Activated T-helper 17 cell treated with anti-CD3 and anti-CD28 coated beads, Interleukin-2, amount 50 U/mL, for 72 hours (primary cell): ENCODE results near the gene PRMT5. TPM values are rescaled to one million over a fixed set of nuclear protein-coding genes. Genes with fewer than 3 reads are reported as not detected.
"Not testable (repeated sequence)": the region's sequence is repeated elsewhere in the genome, so short reads cannot be mapped to it uniquely, and the experiment has no call there.

Experiments used
- ATAC-seq: fragments of 150-1000 bp; cut with Tn5 transposase; replicated peaks from 2 replicates; pipeline ENCODE4 v1.10.0; 2021; ENCODE audit warnings: mild to moderate bottlenecking, moderate library complexity
- H3K27ac Mint-ChIP-seq: one replicate; pipeline ENCODE4 v1.8.0; 2022; ENCODE audit warnings: mixed read lengths
- H3K27me3 Mint-ChIP-seq: one replicate; pipeline ENCODE4 v1.8.0; 2022; ENCODE audit warnings: mixed read lengths
- H3K36me3 Mint-ChIP-seq: one replicate; pipeline ENCODE4 v1.8.0; 2022; ENCODE audit warnings: low read depth, mild to moderate bottlenecking, mixed read lengths
- H3K4me1 Mint-ChIP-seq: one replicate; pipeline ENCODE4 v1.8.0; 2022; ENCODE audit warnings: mixed read lengths
- H3K4me3 Mint-ChIP-seq: one replicate; pipeline ENCODE4 v1.8.0; 2022; ENCODE audit warnings: mild to moderate bottlenecking, mixed read lengths
- H3K9me3 Mint-ChIP-seq: one replicate; pipeline ENCODE4 v1.8.0; 2022; ENCODE audit warnings: mixed read lengths
- total RNA-seq, 2 donors: library from RNA; stranded (reverse); gene quantifications; one replicate each; pipeline ENCODE4 v1.2.3, GENCODE V29; 2022

Gene PRMT5
- total RNA-seq, 2 donors from 2014 or later: 61.7 to 127 TPM

GRCh38 chr14:22955702-22956569, 26.8 kb upstream of the PRMT5 start:
- peaks cover 44% of the 10 kb centered on the region for H3K36me3 Mint-ChIP-seq
- peak overlapping the region; percentile 95 for H3K4me3 Mint-ChIP-seq
- H3K27ac Mint-ChIP-seq: peak overlapping the region; percentile 91
- H3K4me1 Mint-ChIP-seq: peaks cover 8% of the 10 kb centered on the region
- no peaks in the 10 kb centered on the region for H3K9me3 Mint-ChIP-seq
- no peak for ATAC-seq
- H3K27me3 Mint-ChIP-seq: no peaks in the 10 kb centered on the region

GRCh38 chr14:22952418-22952817, 23.2 kb upstream of the PRMT5 start:
- Mint-ChIP-seq H3K27ac (peak overlapping the region; percentile 25), H3K36me3 (peaks cover 79% of the 10 kb centered on the region), H3K27me3 (no peaks in the 10 kb centered on the region), H3K4me1 (peaks cover 8% of the 10 kb centered on the region), H3K4me3 (no peak overlapping the region), H3K9me3 (no peaks in the 10 kb centered on the region)
- ATAC-seq: no peak

GRCh38 chr14:22951795-22952194, 22.6 kb upstream of the PRMT5 start:
- not testable (repeated sequence) for H3K4me3 Mint-ChIP-seq, H3K9me3 Mint-ChIP-seq, H3K4me1 Mint-ChIP-seq, H3K27ac Mint-ChIP-seq, ATAC-seq, H3K27me3 Mint-ChIP-seq
- H3K36me3 Mint-ChIP-seq: peaks cover 85% of the 10 kb centered on the region

GRCh38 chr14:22945642-22946041, 16.5 kb upstream of the PRMT5 start:
- Mint-ChIP-seq H3K9me3 (no peaks in the 10 kb centered on the region), H3K27me3 (no peaks in the 10 kb centered on the region), H3K4me1 (no peaks in the 10 kb centered on the region), H3K4me3 (no peak overlapping the region), H3K36me3 (peaks cover 77% of the 10 kb centered on the region), H3K27ac (no peak overlapping the region)
- no peak for ATAC-seq

GRCh38 chr14:22939684-22940083, 10.5 kb upstream of the PRMT5 start:
- no peak overlapping the region for H3K4me3 Mint-ChIP-seq
- no peak overlapping the region for H3K27ac Mint-ChIP-seq
- H3K4me1 Mint-ChIP-seq: no peaks in the 10 kb centered on the region
- no peaks in the 10 kb centered on the region for H3K9me3 Mint-ChIP-seq
- no peaks in the 10 kb centered on the region for H3K27me3 Mint-ChIP-seq
- no peak for ATAC-seq
- peaks cover 27% of the 10 kb centered on the region for H3K36me3 Mint-ChIP-seq

GRCh38 chr14:22935156-22935555, 6.0 kb upstream of the PRMT5 start:
- Mint-ChIP-seq H3K36me3 (no peaks in the 10 kb centered on the region), H3K4me3 (no peak overlapping the region), H3K4me1 (peaks cover 13% of the 10 kb centered on the region), H3K9me3 (no peaks in the 10 kb centered on the region), H3K27ac (no peak overlapping the region), H3K27me3 (no peaks in the 10 kb centered on the region)
- no peak for ATAC-seq

GRCh38 chr14:22932146-22932545, 3.0 kb upstream of the PRMT5 start:
- Mint-ChIP-seq H3K4me1 (peaks cover 21% of the 10 kb centered on the region), H3K4me3 (peak overlapping the region; percentile 16), H3K27ac (no peak overlapping the region), H3K27me3 (no peaks in the 10 kb centered on the region), H3K36me3 (peaks cover 4% of the 10 kb centered on the region), H3K9me3 (no peaks in the 10 kb centered on the region)
- ATAC-seq: no peak

GRCh38 chr14:22929961-22930364, 787 bp upstream of the PRMT5 start:
- no peak overlapping the region for H3K4me3 Mint-ChIP-seq
- no peak overlapping the region for H3K27ac Mint-ChIP-seq

GRCh38 chr14:22928237-22929103, 706 bp downstream of the PRMT5 start:
- Mint-ChIP-seq H3K9me3 (no peaks in the 10 kb centered on the region), H3K36me3 (peaks cover 41% of the 10 kb centered on the region), H3K4me3 (no peak overlapping the region), H3K27ac (no peak overlapping the region), H3K4me1 (peaks cover 21% of the 10 kb centered on the region), H3K27me3 (no peaks in the 10 kb centered on the region)
- ATAC-seq: no peak

More at GRCh38 chr14:22929961-22930364, 787 bp upstream of the PRMT5 start:
- H3K36me3 Mint-ChIP-seq: peaks cover 26% of the 10 kb centered on the region
- ATAC-seq: no peak
- no peaks in the 10 kb centered on the region for H3K9me3 Mint-ChIP-seq
- H3K27me3 Mint-ChIP-seq: no peaks in the 10 kb centered on the region
- H3K4me1 Mint-ChIP-seq: peaks cover 25% of the 10 kb centered on the region

GRCh38 chr14:22926316-22926715, 2.9 kb downstream of the PRMT5 start:
- H3K4me1 Mint-ChIP-seq: peaks cover 18% of the 10 kb centered on the region
- no peaks in the 10 kb centered on the region for H3K9me3 Mint-ChIP-seq

GRCh38 chr14:22925513-22925912, 3.7 kb downstream of the PRMT5 start:
- no peak overlapping the region for H3K4me3 Mint-ChIP-seq
- peaks cover 69% of the 10 kb centered on the region for H3K36me3 Mint-ChIP-seq
- peaks cover 22% of the 10 kb centered on the region for H3K4me1 Mint-ChIP-seq
- ATAC-seq: no peak
- H3K27ac Mint-ChIP-seq: no peak overlapping the region
- no peaks in the 10 kb centered on the region for H3K9me3 Mint-ChIP-seq
- H3K27me3 Mint-ChIP-seq: no peaks in the 10 kb centered on the region

More at GRCh38 chr14:22926316-22926715, 2.9 kb downstream of the PRMT5 start:
- no peak overlapping the region for H3K27ac Mint-ChIP-seq
- ATAC-seq: no peak
- no peaks in the 10 kb centered on the region for H3K27me3 Mint-ChIP-seq
- no peak overlapping the region for H3K4me3 Mint-ChIP-seq
- H3K36me3 Mint-ChIP-seq: peaks cover 61% of the 10 kb centered on the region

GRCh38 chr14:22923746-22924145, 5.4 kb downstream of the PRMT5 start:
- H3K36me3 Mint-ChIP-seq: peaks cover 86% of the 10 kb centered on the region
- H3K4me3 Mint-ChIP-seq: no peak overlapping the region
- no peak overlapping the region for H3K27ac Mint-ChIP-seq
- no peaks in the 10 kb centered on the region for H3K27me3 Mint-ChIP-seq
- no peaks in the 10 kb centered on the region for H3K9me3 Mint-ChIP-seq
- no peak for ATAC-seq
- H3K4me1 Mint-ChIP-seq: peaks cover 27% of the 10 kb centered on the region

GRCh38 chr14:22922294-22922693, 6.9 kb downstream of the PRMT5 start:
- H3K27me3 Mint-ChIP-seq: no peaks in the 10 kb centered on the region
- H3K27ac Mint-ChIP-seq: peak overlapping the region; percentile 41
- no peak for ATAC-seq
- peaks cover 26% of the 10 kb centered on the region for H3K4me1 Mint-ChIP-seq
- no peaks in the 10 kb centered on the region for H3K9me3 Mint-ChIP-seq
- peaks cover 97% of the 10 kb centered on the region for H3K36me3 Mint-ChIP-seq
- H3K4me3 Mint-ChIP-seq: no peak overlapping the region

GRCh38 chr14:22920697-22921096, 8.5 kb downstream of the PRMT5 start:
- H3K36me3 Mint-ChIP-seq: peaks cover 97% of the 10 kb centered on the region
- no peak for ATAC-seq
- H3K4me1 Mint-ChIP-seq: peaks cover 23% of the 10 kb centered on the region
- no peaks in the 10 kb centered on the region for H3K9me3 Mint-ChIP-seq
- H3K4me3 Mint-ChIP-seq: peak overlapping the region; percentile 98
- H3K27ac Mint-ChIP-seq: peak overlapping the region; percentile 51
- no peaks in the 10 kb centered on the region for H3K27me3 Mint-ChIP-seq

GRCh38 chr14:22919601-22919921, 9.6 kb downstream of the PRMT5 start:
- H3K9me3 Mint-ChIP-seq: no peaks in the 10 kb centered on the region
- H3K36me3 Mint-ChIP-seq: peaks cover 97% of the 10 kb centered on the region
- peak overlapping the region; percentile 100 for H3K27ac Mint-ChIP-seq
- peak overlapping the region; percentile 98 for H3K4me3 Mint-ChIP-seq
- H3K4me1 Mint-ChIP-seq: peaks cover 23% of the 10 kb centered on the region
- no peaks in the 10 kb centered on the region for H3K27me3 Mint-ChIP-seq
- peak; percentile 18 for ATAC-seq
